Mammary epithelial cell (primary cell): ENCODE results near the gene GYG2.
"Not testable (repeated sequence)": the region's sequence is repeated elsewhere in the genome, so short reads cannot be mapped to it uniquely, and the experiment has no call there.

Experiments used
- CTCF ChIP-seq, 2 donors: IDR thresholded peaks in 1 of 2; conservative IDR thresholded peaks in 1 of 2; 2 replicates each; pipeline ENCODE4 v1.5.1; 2011 to 2012; ENCODE audit warnings: inconsistent platforms in 2 of 2, low read length in 2 of 2, mild to moderate bottlenecking in 2 of 2, control low read depth in 1 of 2, low read depth in 1 of 2; ENCODE audit not compliant: insufficient read depth in 1 of 2; ENCODE audit errors: extremely low read depth in 1 of 2
- EZH2 ChIP-seq: IDR thresholded peaks from 2 replicates; pipeline ENCODE4 v1.6.1; 2012; ENCODE audit warnings: low read length, inconsistent platforms, borderline replicate concordance

GRCh38 chrX:2812161-2812907 is 16.4 kb upstream of the GYG2 start:
- TF ChIP-seq CTCF (conservative IDR thresholded peaks at IDR 0.05 in 1 of 2, IDR thresholded peaks at IDR 0.05 in 1 of 2; ENCODE audit: extremely low read depth in 1 of 2, insufficient read depth in 1 of 2, low read depth in 1 of 2, low read length in 2 of 2) = peak; percentile 35 to 64
- not testable (repeated sequence) for TF ChIP-seq EZH2
